HG03103 (cell line): Measurements from ENCODE around the gene ATP13A3.

ENCODE experiments used
- ATAC-seq: cut with Tn5 transposase; IDR thresholded peaks from one replicate; pipeline ENCODE4 v1.9.1; 2021; ENCODE audit warnings: low read depth; ENCODE audit not compliant: unreplicated experiment

The ATP13A3 gene

GRCh38 chr3:194476784-194477183 is 10.0 kb downstream of the ATP13A3 start:
- no peak for ATAC-seq

GRCh38 chr3:194475978-194476377 is 10.8 kb downstream of the ATP13A3 start:
- ATAC-seq: no peak

- no peak for ATAC-seq
These were observed 11.5 kb downstream of the ATP13A3 start for GRCh38 chr3:194475138-194475932.

- ATAC-seq: no peak
These were observed 12.1 kb downstream of the ATP13A3 start for GRCh38 chr3:194474675-194475074.

GRCh38 chr3:194472290-194472920 is 14.4 kb downstream of the ATP13A3 start:
- ATAC-seq: peak; percentile 68

GRCh38 chr3:194471863-194472262 is 14.9 kb downstream of the ATP13A3 start:
- no peak for ATAC-seq

- ATAC-seq: no peak
These were observed 16.2 kb downstream of the ATP13A3 start for GRCh38 chr3:194470615-194471014.

- no peak for ATAC-seq
These were observed 16.8 kb downstream of the ATP13A3 start for GRCh38 chr3:194469977-194470376.

GRCh38 chr3:194468086-194468485 is 18.7 kb downstream of the ATP13A3 start:
- ATAC-seq: no peak

GRCh38 chr3:194466761-194467356 is 19.9 kb downstream of the ATP13A3 start:
- no peak for ATAC-seq

GRCh38 chr3:194465920-194466570 is 20.8 kb downstream of the ATP13A3 start:
- ATAC-seq: no peak

- ATAC-seq: no peak
These were observed 21.6 kb downstream of the ATP13A3 start for GRCh38 chr3:194465246-194465645.

- ATAC-seq: no peak
These were observed 22.1 kb downstream of the ATP13A3 start for GRCh38 chr3:194464692-194465091.

GRCh38 chr3:194462936-194463335 is 23.9 kb downstream of the ATP13A3 start:
- no peak for ATAC-seq

- no peak for ATAC-seq
These were observed 26.2 kb downstream of the ATP13A3 start for GRCh38 chr3:194460566-194460965.

GRCh38 chr3:194458131-194458530 is 28.7 kb downstream of the ATP13A3 start:
- ATAC-seq: no peak

GRCh38 chr3:194455481-194455880 is 31.3 kb downstream of the ATP13A3 start:
- ATAC-seq: no peak

GRCh38 chr3:194450341-194450740 is 36.5 kb downstream of the ATP13A3 start:
- no peak for ATAC-seq

GRCh38 chr3:194449913-194450312 is 36.9 kb downstream of the ATP13A3 start:
- no peak for ATAC-seq

- ATAC-seq: no peak
These were observed 39.1 kb downstream of the ATP13A3 start for GRCh38 chr3:194447657-194448056.

GRCh38 chr3:194447161-194447560 is 39.6 kb downstream of the ATP13A3 start:
- ATAC-seq: no peak
